GM19455 (cell line): ENCODE data around the gene PKM.

Source experiments
- ATAC-seq: cut with Tn5 transposase; IDR thresholded peaks from one replicate; pipeline ENCODE4 v1.9.1; 2021; ENCODE audit not compliant: unreplicated experiment

PKM gene

GRCh38 chr15:72202302-72202701 lies 28.7 kb downstream of the PKM start:
- ATAC-seq = no peak

- ATAC-seq = no peak
Measured at GRCh38 chr15:72201391-72201921, 29.5 kb downstream of the PKM start.

- no peak for ATAC-seq
Measured at GRCh38 chr15:72200395-72201237, 30.4 kb downstream of the PKM start.

- no peak for ATAC-seq
Measured at GRCh38 chr15:72199721-72200212, 31.2 kb downstream of the PKM start.

- no peak for ATAC-seq
Measured at GRCh38 chr15:72199205-72199515, 31.8 kb downstream of the PKM start.

GRCh38 chr15:72198356-72199204 lies 32.4 kb downstream of the PKM start:
- ATAC-seq = no peak

GRCh38 chr15:72197460-72198355 lies 33.3 kb downstream of the PKM start, which contains the start of gene GRAMD2A:
GRAMD2A (minus strand) TSS chr15:72197787.
- peak; percentile 48 for ATAC-seq

GRCh38 chr15:72197041-72197459 lies 33.9 kb downstream of the PKM start:
- ATAC-seq = no peak

GRCh38 chr15:72196409-72197040 lies 34.5 kb downstream of the PKM start:
- ATAC-seq = no peak

GRCh38 chr15:72195101-72195511 lies 35.9 kb downstream of the PKM start:
- ATAC-seq = no peak

- ATAC-seq = no peak
Measured at GRCh38 chr15:72193836-72194396, 37.1 kb downstream of the PKM start.

- ATAC-seq = no peak
Measured at GRCh38 chr15:72192416-72192815, 38.6 kb downstream of the PKM start.

GRCh38 chr15:72189250-72189902 lies 41.6 kb downstream of the PKM start:
- ATAC-seq = no peak

- no peak for ATAC-seq
Measured at GRCh38 chr15:72184165-72184811, 46.7 kb downstream of the PKM start.

GRCh38 chr15:72183781-72184164 lies 47.2 kb downstream of the PKM start:
- ATAC-seq = no peak

GRCh38 chr15:72182673-72183072 lies 48.3 kb downstream of the PKM start:
- ATAC-seq = no peak

- ATAC-seq = no peak
Measured at GRCh38 chr15:72182244-72182643, 48.7 kb downstream of the PKM start.

- no peak for ATAC-seq
Measured at GRCh38 chr15:72180761-72181324, 50.1 kb downstream of the PKM start.
